ENCODE results near the gene SLC7A4. TPM values are rescaled to one million over a fixed set of nuclear protein-coding genes. Genes with fewer than 3 reads are reported as not detected.
"Not testable (repeated sequence)": the region's sequence is repeated elsewhere in the genome, so short reads cannot be mapped to it uniquely, and the experiment has no call there.

Gene SLC7A4
- total RNA-seq, 1 donor from 2014 or later, result 1.6 TPM

GRCh38 chr22:21042978-21043859 is 10.9 kb upstream of the SLC7A4 start:
- no peaks in the 10 kb centered on the region for H3K9me3 ChIP-seq (ENCODE audit: control insufficient read depth in 3 of 3, low read length in 3 of 3)
- H3K36me3 ChIP-seq (ENCODE audit: control insufficient read depth in 3 of 3, insufficient read depth in 3 of 3, low read length in 3 of 3), result no peaks in the 10 kb centered on the region
- H3K4me3 ChIP-seq (ENCODE audit: low read length in 3 of 3), result peak overlapping the region; percentile 1 to 64 (median 30)
- H3K27me3 ChIP-seq (ENCODE audit: control insufficient read depth in 3 of 3, insufficient read depth in 3 of 3, low read length in 3 of 3), result no peaks in the 10 kb centered on the region
- H3K27ac ChIP-seq (ENCODE audit: low read depth, low read length), result no peak overlapping the region
- H3K4me1 ChIP-seq (ENCODE audit: control insufficient read depth in 3 of 3, insufficient read depth in 3 of 3, low read length in 3 of 3), result peaks cover 18 to 39% (median 26%) of the 10 kb centered on the region in 3 donors
- peak overlapping the region in 1 of 3 donors; percentile 70 for H3K9ac ChIP-seq (ENCODE audit: low read depth in 1 of 3, low read length in 3 of 3)

GRCh38 chr22:21041937-21042336 is 9.6 kb upstream of the SLC7A4 start:
- Histone ChIP-seq H3K9ac (ENCODE audit: low read depth in 1 of 3, low read length in 3 of 3) (peak overlapping the region in 1 of 3 donors; percentile 23), H3K4me1 (ENCODE audit: control insufficient read depth in 3 of 3, insufficient read depth in 3 of 3, low read length in 3 of 3) (peaks cover 18 to 44% (median 26%) of the 10 kb centered on the region in 3 donors), H3K27me3 (ENCODE audit: control insufficient read depth in 3 of 3, insufficient read depth in 3 of 3, low read length in 3 of 3) (no peaks in the 10 kb centered on the region), H3K27ac (ENCODE audit: low read depth, low read length) (no peak overlapping the region), H3K36me3 (ENCODE audit: control insufficient read depth in 3 of 3, insufficient read depth in 3 of 3, low read length in 3 of 3) (no peaks in the 10 kb centered on the region), H3K9me3 (ENCODE audit: control insufficient read depth in 3 of 3, low read length in 3 of 3) (no peaks in the 10 kb centered on the region), H3K4me3 (ENCODE audit: low read length in 3 of 3) (no peak overlapping the region)

- peaks cover 11 to 27% (median 15%) of the 10 kb centered on the region in 3 donors for H3K4me1 ChIP-seq (ENCODE audit: control insufficient read depth in 3 of 3, insufficient read depth in 3 of 3, low read length in 3 of 3)
- H3K4me3 ChIP-seq (ENCODE audit: low read length in 3 of 3); H3K27ac ChIP-seq (ENCODE audit: low read depth, low read length); H3K9me3 ChIP-seq (ENCODE audit: control insufficient read depth in 3 of 3, low read length in 3 of 3); H3K9ac ChIP-seq (ENCODE audit: low read depth in 1 of 3, low read length in 3 of 3); H3K36me3 ChIP-seq (ENCODE audit: control insufficient read depth in 3 of 3, insufficient read depth in 3 of 3, low read length in 3 of 3); H3K27me3 ChIP-seq (ENCODE audit: control insufficient read depth in 3 of 3, insufficient read depth in 3 of 3, low read length in 3 of 3): not testable (repeated sequence)
Observed at GRCh38 chr22:21039158-21039557, 6.8 kb upstream of the SLC7A4 start.

GRCh38 chr22:21038405-21038804 is 6.0 kb upstream of the SLC7A4 start:
- Histone ChIP-seq H3K4me3 (ENCODE audit: low read length in 3 of 3) (no peak overlapping the region), H3K27ac (ENCODE audit: low read depth, low read length) (no peak overlapping the region), H3K4me1 (ENCODE audit: control insufficient read depth in 3 of 3, insufficient read depth in 3 of 3, low read length in 3 of 3) (peaks cover 5 to 20% (median 8%) of the 10 kb centered on the region in 3 donors), H3K9me3 (ENCODE audit: control insufficient read depth in 3 of 3, low read length in 3 of 3) (no peaks in the 10 kb centered on the region), H3K27me3 (ENCODE audit: control insufficient read depth in 3 of 3, insufficient read depth in 3 of 3, low read length in 3 of 3) (no peaks in the 10 kb centered on the region), H3K9ac (ENCODE audit: low read depth in 1 of 3, low read length in 3 of 3) (no peak overlapping the region), H3K36me3 (ENCODE audit: control insufficient read depth in 3 of 3, insufficient read depth in 3 of 3, low read length in 3 of 3) (no peaks in the 10 kb centered on the region)

DNA sequence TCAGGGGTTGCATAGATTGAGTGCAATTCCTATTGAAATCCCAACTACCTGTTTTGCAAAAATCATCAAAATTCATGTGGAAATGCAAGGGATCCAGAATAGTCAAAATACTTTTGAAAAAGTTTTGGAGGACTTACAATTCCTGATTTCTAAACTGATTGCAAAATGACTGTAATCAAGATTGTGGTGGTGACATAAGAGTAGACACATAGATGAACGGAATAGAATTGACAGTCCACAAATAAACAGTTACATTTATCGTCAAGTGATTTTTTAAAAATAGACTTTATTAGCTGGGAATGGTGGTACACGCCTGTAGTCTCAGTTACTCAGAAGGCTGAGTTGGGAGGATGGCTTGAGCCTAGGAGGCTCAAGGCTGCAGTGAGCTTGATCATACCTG is 2.6 kb upstream of the SLC7A4 start:
- Histone ChIP-seq H3K4me3 (ENCODE audit: low read length in 3 of 3) (no peak overlapping the region), H3K9ac (ENCODE audit: low read depth in 1 of 3, low read length in 3 of 3) (no peak overlapping the region), H3K36me3 (ENCODE audit: control insufficient read depth in 3 of 3, insufficient read depth in 3 of 3, low read length in 3 of 3) (no peaks in the 10 kb centered on the region), H3K9me3 (ENCODE audit: control insufficient read depth in 3 of 3, low read length in 3 of 3) (no peaks in the 10 kb centered on the region), H3K4me1 (ENCODE audit: control insufficient read depth in 3 of 3, insufficient read depth in 3 of 3, low read length in 3 of 3) (peaks cover 10 to 27% (median 16%) of the 10 kb centered on the region in 3 donors), H3K27me3 (ENCODE audit: control insufficient read depth in 3 of 3, insufficient read depth in 3 of 3, low read length in 3 of 3) (peaks cover 19 to 31% (median 29%) of the 10 kb centered on the region in 3 donors), H3K27ac (ENCODE audit: low read depth, low read length) (no peak overlapping the region)

DNA sequence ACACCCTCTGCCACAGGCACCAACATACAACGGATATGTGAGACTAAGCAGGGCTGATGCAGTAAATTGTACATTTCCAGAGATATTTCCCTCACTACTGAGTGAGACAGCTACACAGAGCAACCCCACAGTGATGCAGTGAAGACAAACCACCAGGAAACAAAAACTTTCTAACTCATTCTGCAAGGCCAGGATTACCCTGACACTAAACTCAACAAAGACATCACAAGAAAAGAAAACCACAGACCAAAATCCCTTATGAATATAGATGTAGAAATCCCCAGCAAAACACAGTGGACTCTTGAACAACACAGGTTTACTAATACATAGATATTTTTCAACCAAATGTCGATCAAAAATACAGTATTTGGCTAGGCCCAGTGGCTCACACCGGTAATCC is 1.5 kb upstream of the SLC7A4 start:
- Histone ChIP-seq H3K27me3 (ENCODE audit: control insufficient read depth in 3 of 3, insufficient read depth in 3 of 3, low read length in 3 of 3) (peaks cover 26 to 38% (median 34%) of the 10 kb centered on the region in 3 donors), H3K36me3 (ENCODE audit: control insufficient read depth in 3 of 3, insufficient read depth in 3 of 3, low read length in 3 of 3) (no peaks in the 10 kb centered on the region)

DNA sequence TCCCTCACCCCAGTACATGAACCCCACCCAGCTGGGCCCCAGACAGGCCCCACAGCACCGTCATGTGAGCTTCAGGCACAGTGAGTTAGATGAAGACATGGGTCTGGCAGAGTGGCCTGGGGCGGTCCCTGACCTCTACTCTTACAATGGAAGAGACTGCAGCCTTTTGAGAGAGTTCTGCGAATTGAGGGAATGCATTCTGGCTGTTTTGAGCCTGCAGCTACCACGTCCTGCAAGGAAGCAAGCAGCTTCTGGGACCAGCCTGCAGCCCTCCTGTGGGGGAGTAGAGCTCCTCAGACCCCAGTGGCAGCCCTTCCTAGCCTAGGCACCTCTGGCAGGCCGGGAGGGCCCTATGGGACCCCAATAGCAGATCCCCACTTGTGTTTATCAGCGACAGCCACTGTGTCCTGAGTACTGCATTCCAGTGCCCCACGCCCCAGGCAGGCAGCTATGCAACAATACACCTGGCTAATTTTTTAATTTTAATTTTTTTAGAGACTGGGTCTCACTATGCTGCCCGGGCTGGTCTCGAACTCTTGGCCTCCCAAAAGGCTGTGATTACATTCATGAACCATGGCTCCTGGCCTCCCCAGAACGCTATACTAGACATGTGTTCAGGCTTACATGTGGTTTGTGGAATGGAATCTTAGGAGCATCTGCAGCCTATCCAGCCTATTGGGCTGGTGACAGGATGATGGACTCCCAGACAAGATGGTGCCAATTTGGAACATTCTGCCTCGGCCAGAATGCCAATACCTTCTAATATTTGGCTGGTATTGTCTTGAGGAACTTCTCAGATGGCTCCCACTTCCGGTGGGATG is 717 bp upstream of the SLC7A4 start:
- no peak overlapping the region for H3K27ac ChIP-seq (ENCODE audit: low read depth, low read length)
- peaks cover 27 to 38% (median 34%) of the 10 kb centered on the region in 3 donors for H3K27me3 ChIP-seq (ENCODE audit: control insufficient read depth in 3 of 3, insufficient read depth in 3 of 3, low read length in 3 of 3)
- H3K9ac ChIP-seq (ENCODE audit: low read depth in 1 of 3, low read length in 3 of 3), result no peak overlapping the region
- H3K4me1 ChIP-seq (ENCODE audit: control insufficient read depth in 3 of 3, insufficient read depth in 3 of 3, low read length in 3 of 3), result peaks cover 8 to 28% (median 10%) of the 10 kb centered on the region in 3 donors
- no peaks in the 10 kb centered on the region for H3K36me3 ChIP-seq (ENCODE audit: control insufficient read depth in 3 of 3, insufficient read depth in 3 of 3, low read length in 3 of 3)
- no peak overlapping the region for H3K4me3 ChIP-seq (ENCODE audit: low read length in 3 of 3)
- no peaks in the 10 kb centered on the region for H3K9me3 ChIP-seq (ENCODE audit: control insufficient read depth in 3 of 3, low read length in 3 of 3)

More for the DNA sequence above, 1.5 kb upstream of the SLC7A4 start:
- H3K27ac ChIP-seq (ENCODE audit: low read depth, low read length), result no peak overlapping the region
- H3K4me3 ChIP-seq (ENCODE audit: low read length in 3 of 3), result no peak overlapping the region
- peaks cover 10 to 31% (median 16%) of the 10 kb centered on the region in 3 donors for H3K4me1 ChIP-seq (ENCODE audit: control insufficient read depth in 3 of 3, insufficient read depth in 3 of 3, low read length in 3 of 3)
- no peaks in the 10 kb centered on the region for H3K9me3 ChIP-seq (ENCODE audit: control insufficient read depth in 3 of 3, low read length in 3 of 3)
- H3K9ac ChIP-seq (ENCODE audit: low read depth in 1 of 3, low read length in 3 of 3), result no peak overlapping the region

DNA sequence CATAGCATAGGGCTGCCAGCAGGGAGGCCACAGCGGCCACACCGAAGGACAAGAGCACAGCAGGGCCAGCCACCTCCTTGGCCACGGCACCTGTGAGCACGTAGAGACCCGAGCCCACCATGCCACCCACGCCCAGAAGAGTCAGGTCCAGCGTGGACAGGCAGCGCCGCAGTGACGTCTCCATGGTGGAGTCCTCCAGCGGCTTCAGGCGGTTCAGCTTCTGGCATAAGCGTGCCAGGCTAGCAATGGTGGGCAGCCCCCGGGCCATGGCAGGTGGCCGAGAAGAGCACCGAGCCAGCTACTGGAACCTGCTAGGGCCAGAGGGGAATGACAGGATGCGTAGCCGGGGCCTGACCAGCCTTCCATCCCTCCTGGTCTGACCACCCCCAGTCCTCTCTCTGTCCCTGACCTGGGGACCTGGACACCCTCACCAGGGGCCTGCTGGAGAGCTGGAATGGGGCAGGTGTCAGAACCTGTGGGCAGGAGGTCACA is 770 bp downstream of the SLC7A4 start:
- H3K27ac ChIP-seq (ENCODE audit: low read depth, low read length), result no peak overlapping the region
- H3K9me3 ChIP-seq (ENCODE audit: control insufficient read depth in 3 of 3, low read length in 3 of 3), result no peaks in the 10 kb centered on the region
- peaks cover 27 to 38% (median 34%) of the 10 kb centered on the region in 3 donors for H3K27me3 ChIP-seq (ENCODE audit: control insufficient read depth in 3 of 3, insufficient read depth in 3 of 3, low read length in 3 of 3)
- peaks cover 0 to 4% (median under 1%) of the 10 kb centered on the region in 3 donors for H3K36me3 ChIP-seq (ENCODE audit: control insufficient read depth in 3 of 3, insufficient read depth in 3 of 3, low read length in 3 of 3)
- no peak overlapping the region for H3K9ac ChIP-seq (ENCODE audit: low read depth in 1 of 3, low read length in 3 of 3)
- H3K4me3 ChIP-seq (ENCODE audit: low read length in 3 of 3), result no peak overlapping the region
- peaks cover 15 to 36% (median 21%) of the 10 kb centered on the region in 3 donors for H3K4me1 ChIP-seq (ENCODE audit: control insufficient read depth in 3 of 3, insufficient read depth in 3 of 3, low read length in 3 of 3)

GRCh38 chr22:21030621-21031544 is 1.5 kb downstream of the SLC7A4 start:
- no peak overlapping the region for H3K9ac ChIP-seq (ENCODE audit: low read depth in 1 of 3, low read length in 3 of 3)
- H3K27ac ChIP-seq (ENCODE audit: low read depth, low read length), result no peak overlapping the region
- H3K27me3 ChIP-seq (ENCODE audit: control insufficient read depth in 3 of 3, insufficient read depth in 3 of 3, low read length in 3 of 3), result peaks cover 27 to 38% (median 34%) of the 10 kb centered on the region in 3 donors
- H3K4me1 ChIP-seq (ENCODE audit: control insufficient read depth in 3 of 3, insufficient read depth in 3 of 3, low read length in 3 of 3), result peaks cover 15 to 36% (median 21%) of the 10 kb centered on the region in 3 donors
- no peaks in the 10 kb centered on the region for H3K9me3 ChIP-seq (ENCODE audit: control insufficient read depth in 3 of 3, low read length in 3 of 3)
- H3K4me3 ChIP-seq (ENCODE audit: low read length in 3 of 3), result no peak overlapping the region
- peaks cover 3 to 11% (median 5%) of the 10 kb centered on the region in 3 donors for H3K36me3 ChIP-seq (ENCODE audit: control insufficient read depth in 3 of 3, insufficient read depth in 3 of 3, low read length in 3 of 3)

Measured in skeletal muscle tissue (tissue), 4 donors.